ENCODE data around the gene WAPL. TPM values are rescaled to one million over a fixed set of nuclear protein-coding genes. Genes with fewer than 3 reads are reported as not detected.
A peak's percentile ranks its signal among the peaks of the same experiment; 100 is the strongest.

Gene WAPL
- total and polyA plus RNA-seq, 9 of the 15 experiments (the other 6 are each of a cell fraction or from before 2014, with no cell fraction given): 14.3 to 36.4 (median 25.3) TPM

DNA sequence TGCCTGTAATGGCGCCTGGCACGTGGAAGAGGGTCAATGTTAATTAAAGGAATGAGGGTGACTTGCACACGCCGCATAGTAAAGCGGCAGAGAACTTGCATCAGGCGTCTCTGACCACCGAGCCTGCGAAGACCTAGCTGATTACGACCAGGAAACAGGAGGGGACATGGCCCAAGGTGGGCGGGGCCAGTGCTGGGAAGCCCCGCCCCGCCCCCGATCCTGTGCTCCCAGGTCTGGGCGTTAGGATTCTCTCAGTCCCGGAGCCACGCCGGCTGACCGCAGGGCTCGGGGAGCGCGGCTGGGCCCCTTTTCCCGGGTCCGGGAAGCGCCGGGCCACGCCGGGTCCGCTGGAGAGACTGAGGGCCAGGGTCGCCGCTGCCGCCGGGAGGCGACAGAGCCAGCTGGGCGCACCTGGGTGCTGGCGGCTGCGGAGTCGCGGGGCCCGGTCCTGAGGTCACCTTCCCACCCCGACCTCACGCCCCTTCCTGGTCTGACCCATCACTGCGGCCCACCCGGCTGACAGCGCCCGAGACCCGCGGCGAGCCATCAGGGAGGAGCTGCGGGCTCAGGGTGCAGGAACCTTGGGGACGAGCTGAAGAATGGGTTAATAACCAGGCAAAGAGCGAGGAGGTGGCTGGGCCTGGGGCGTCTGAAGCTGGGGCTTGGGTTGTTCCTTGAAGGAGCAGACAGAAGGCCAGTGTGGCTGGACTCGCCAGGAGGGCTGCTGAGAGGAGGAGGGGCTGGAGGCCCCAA is 132.0 kb downstream of the WAPL start (continued):
- TF ChIP-seq ZFP91 (CRISPR knock-in tag; IDR thresholded peaks at IDR 0.05): no peak
- peak; percentile 75 for TF ChIP-seq L3MBTL2 (IDR thresholded peaks at IDR 0.05)
- no peak for TF ChIP-seq HMBOX1 (IDR thresholded peaks at IDR 0.05)
- no peak for TF ChIP-seq NKRF (IDR thresholded peaks at IDR 0.05; ENCODE audit: borderline replicate concordance)
- TF ChIP-seq, protein P1, sequence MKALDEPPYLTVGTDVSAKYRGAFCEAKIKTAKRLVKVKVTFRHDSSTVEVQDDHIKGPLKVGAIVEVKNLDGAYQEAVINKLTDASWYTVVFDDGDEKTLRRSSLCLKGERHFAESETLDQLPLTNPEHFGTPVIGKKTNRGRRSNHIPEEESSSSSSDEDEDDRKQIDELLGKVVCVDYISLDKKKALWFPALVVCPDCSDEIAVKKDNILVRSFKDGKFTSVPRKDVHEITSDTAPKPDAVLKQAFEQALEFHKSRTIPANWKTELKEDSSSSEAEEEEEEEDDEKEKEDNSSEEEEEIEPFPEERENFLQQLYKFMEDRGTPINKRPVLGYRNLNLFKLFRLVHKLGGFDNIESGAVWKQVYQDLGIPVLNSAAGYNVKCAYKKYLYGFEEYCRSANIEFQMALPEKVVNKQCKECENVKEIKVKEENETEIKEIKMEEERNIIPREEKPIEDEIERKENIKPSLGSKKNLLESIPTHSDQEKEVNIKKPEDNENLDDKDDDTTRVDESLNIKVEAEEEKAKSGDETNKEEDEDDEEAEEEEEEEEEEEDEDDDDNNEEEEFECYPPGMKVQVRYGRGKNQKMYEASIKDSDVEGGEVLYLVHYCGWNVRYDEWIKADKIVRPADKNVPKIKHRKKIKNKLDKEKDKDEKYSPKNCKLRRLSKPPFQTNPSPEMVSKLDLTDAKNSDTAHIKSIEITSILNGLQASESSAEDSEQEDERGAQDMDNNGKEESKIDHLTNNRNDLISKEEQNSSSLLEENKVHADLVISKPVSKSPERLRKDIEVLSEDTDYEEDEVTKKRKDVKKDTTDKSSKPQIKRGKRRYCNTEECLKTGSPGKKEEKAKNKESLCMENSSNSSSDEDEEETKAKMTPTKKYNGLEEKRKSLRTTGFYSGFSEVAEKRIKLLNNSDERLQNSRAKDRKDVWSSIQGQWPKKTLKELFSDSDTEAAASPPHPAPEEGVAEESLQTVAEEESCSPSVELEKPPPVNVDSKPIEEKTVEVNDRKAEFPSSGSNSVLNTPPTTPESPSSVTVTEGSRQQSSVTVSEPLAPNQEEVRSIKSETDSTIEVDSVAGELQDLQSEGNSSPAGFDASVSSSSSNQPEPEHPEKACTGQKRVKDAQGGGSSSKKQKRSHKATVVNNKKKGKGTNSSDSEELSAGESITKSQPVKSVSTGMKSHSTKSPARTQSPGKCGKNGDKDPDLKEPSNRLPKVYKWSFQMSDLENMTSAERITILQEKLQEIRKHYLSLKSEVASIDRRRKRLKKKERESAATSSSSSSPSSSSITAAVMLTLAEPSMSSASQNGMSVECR (CRISPR knock-in tag; IDR thresholded peaks at IDR 0.05): no peak
- TF ChIP-seq STAG1 (CRISPR knock-in tag; IDR thresholded peaks at IDR 0.05; ENCODE audit: borderline replicate concordance): no peak
- TF ChIP-seq CEBPG (CRISPR knock-in tag; IDR thresholded peaks at IDR 0.05): peak; percentile 80
- no peak for TF ChIP-seq CEBPG (tag; conservative IDR thresholded peaks at IDR 0.05 in 1 of 2, IDR thresholded peaks at IDR 0.05 in 1 of 2)
- no peak for TF ChIP-seq U2AF1 (optimal IDR thresholded peaks at IDR 0.05; ENCODE audit: low read depth, low read length)

Data from K562 (cell line).